ENCODE results near the gene MRPL38. TPM values are rescaled to one million over a fixed set of nuclear protein-coding genes. Genes with fewer than 3 reads are reported as not detected.

The MRPL38 gene
- polyA plus RNA-seq, 1 of the 3 experiments (the other 2 are of a cell fraction): 93.9 TPM

- Histone ChIP-seq H3K9me3 (no peaks in the 10 kb centered on the region), H3K79me2 (ENCODE audit: insufficient read depth) (peaks cover 29% of the 10 kb centered on the region), H3K9ac (peak overlapping the region; percentile 70), H3F3A (replicated peaks; ENCODE audit: insufficient read depth) (peaks cover 15% of the 10 kb centered on the region), H3K4me2 (peak overlapping the region; percentile 81), H3K27me3 (ENCODE audit: insufficient read depth) (no peaks in the 10 kb centered on the region), H3K4me3 (ENCODE audit: low read depth in 2 of 2, low read length in 1 of 2) (peak overlapping the region; percentile 72 to 83), H3K9me2 (no peaks in the 10 kb centered on the region), H3K36me3 (replicated peaks in 1 of 2; ENCODE audit: control insufficient read depth in 1 of 2, insufficient read depth in 2 of 2, low read length in 1 of 2) (peaks cover 15 to 22% of the 10 kb centered on the region in 2 experiments), H3K27ac (ENCODE audit: low read depth in 2 of 2, low read length in 1 of 2) (peak overlapping the region; percentile 66 to 86), H3K4me1 (ENCODE audit: control insufficient read depth in 1 of 2, insufficient read depth in 2 of 2, low read depth in 1 of 2, low read length in 1 of 2) (peaks cover 12 to 19% of the 10 kb centered on the region in 2 experiments; a peak in 3 of 4 replicates), H4K20me1 (ENCODE audit: insufficient read depth) (no peaks in the 10 kb centered on the region; the same call in 1 of the 2 replicates), H2AFZ (ENCODE audit: low read depth) (no peak overlapping the region)
- 11% methylated on average over 7 of the region's 7 CpGs for WGBS (ENCODE audit: low lambda C conversion rate)
- ChIA-PET CTCF (interaction anchor here (0.6 to 6.9 kb wide), 19 partner anchors 8 to 597 kb away, joined by 3 to 79 read pairs (median 8); partner anchors contain the start of genes MRPL38, TRIM47, TRIM65 and UNC13D), POLR2A (interaction anchor here (1.2 to 2.4 kb wide), 5 partner anchors 9 to 74 kb away, joined by 3 to 31 read pairs (median 10); partner anchors contain the start of gene UNC13D)
- DNase-seq: no peak
- TF ChIP-seq CHD2 (IDR thresholded peaks at IDR 0.05; ENCODE audit: low read length, partially characterized antibody) (no peak), TEAD4 (IDR thresholded peaks at IDR 0.05; ENCODE audit: borderline replicate concordance, insufficient read depth) (no peak), RFX5 (IDR thresholded peaks at IDR 0.05; ENCODE audit: low read length) (no peak), GATA2 (CRISPR knock-in tag; IDR thresholded peaks at IDR 0.05) (no peak), RAD21 (IDR thresholded peaks at IDR 0.05; ENCODE audit: low read length) (no peak), TCF12 (IDR thresholded peaks at IDR 0.05) (no peak), GABPA (IDR thresholded peaks at IDR 0.05; ENCODE audit: low read depth) (no peak), RCOR1 (IDR thresholded peaks at IDR 0.05; ENCODE audit: low read length) (no peak), ZBTB33 (IDR thresholded peaks at IDR 0.05; ENCODE audit: borderline replicate concordance, low read depth) (no peak), USF1 (IDR thresholded peaks at IDR 0.05; ENCODE audit: borderline replicate concordance, low read depth) (no peak), POLR2AphosphoS5 (IDR thresholded peaks at IDR 0.05; ENCODE audit: low read depth, low read length) (no peak), FOSL2 (IDR thresholded peaks at IDR 0.05; ENCODE audit: borderline replicate concordance, low read depth) (peak; percentile 87), SMC3 (IDR thresholded peaks at IDR 0.05; ENCODE audit: low read depth, low read length) (no peak), MAX (IDR thresholded peaks at IDR 0.05; ENCODE audit: low read depth) (peak; percentile 78), IRF3 (IDR thresholded peaks at IDR 0.05; ENCODE audit: low read depth, low read length) (no peak), NRF1 (IDR thresholded peaks at IDR 0.05; ENCODE audit: low read depth, low read length) (no peak), MEF2A (IDR thresholded peaks at IDR 0.05; ENCODE audit: borderline replicate concordance, low read depth) (no peak), SIN3A (IDR thresholded peaks at IDR 0.05; ENCODE audit: borderline replicate concordance, low read depth, low read length) (no peak), TAF1 (IDR thresholded peaks at IDR 0.05; ENCODE audit: borderline replicate concordance, low read depth, low read length) (no peak), FOXJ3 (CRISPR knock-in tag; IDR thresholded peaks at IDR 0.05) (no peak), EZH2phosphoT487 (IDR thresholded peaks at IDR 0.05; ENCODE audit: borderline replicate concordance, low read depth) (no peak), FOXM1 (IDR thresholded peaks at IDR 0.05; ENCODE audit: low read depth) (no peak), YY1 (IDR thresholded peaks at IDR 0.05; ENCODE audit: low read depth) (no peak)
- TF ChIP-seq, protein P1, sequence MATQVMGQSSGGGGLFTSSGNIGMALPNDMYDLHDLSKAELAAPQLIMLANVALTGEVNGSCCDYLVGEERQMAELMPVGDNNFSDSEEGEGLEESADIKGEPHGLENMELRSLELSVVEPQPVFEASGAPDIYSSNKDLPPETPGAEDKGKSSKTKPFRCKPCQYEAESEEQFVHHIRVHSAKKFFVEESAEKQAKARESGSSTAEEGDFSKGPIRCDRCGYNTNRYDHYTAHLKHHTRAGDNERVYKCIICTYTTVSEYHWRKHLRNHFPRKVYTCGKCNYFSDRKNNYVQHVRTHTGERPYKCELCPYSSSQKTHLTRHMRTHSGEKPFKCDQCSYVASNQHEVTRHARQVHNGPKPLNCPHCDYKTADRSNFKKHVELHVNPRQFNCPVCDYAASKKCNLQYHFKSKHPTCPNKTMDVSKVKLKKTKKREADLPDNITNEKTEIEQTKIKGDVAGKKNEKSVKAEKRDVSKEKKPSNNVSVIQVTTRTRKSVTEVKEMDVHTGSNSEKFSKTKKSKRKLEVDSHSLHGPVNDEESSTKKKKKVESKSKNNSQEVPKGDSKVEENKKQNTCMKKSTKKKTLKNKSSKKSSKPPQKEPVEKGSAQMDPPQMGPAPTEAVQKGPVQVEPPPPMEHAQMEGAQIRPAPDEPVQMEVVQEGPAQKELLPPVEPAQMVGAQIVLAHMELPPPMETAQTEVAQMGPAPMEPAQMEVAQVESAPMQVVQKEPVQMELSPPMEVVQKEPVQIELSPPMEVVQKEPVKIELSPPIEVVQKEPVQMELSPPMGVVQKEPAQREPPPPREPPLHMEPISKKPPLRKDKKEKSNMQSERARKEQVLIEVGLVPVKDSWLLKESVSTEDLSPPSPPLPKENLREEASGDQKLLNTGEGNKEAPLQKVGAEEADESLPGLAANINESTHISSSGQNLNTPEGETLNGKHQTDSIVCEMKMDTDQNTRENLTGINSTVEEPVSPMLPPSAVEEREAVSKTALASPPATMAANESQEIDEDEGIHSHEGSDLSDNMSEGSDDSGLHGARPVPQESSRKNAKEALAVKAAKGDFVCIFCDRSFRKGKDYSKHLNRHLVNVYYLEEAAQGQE (IDR thresholded peaks at IDR 0.05; ENCODE audit: low read depth, low read length): 0 out of 2 replicates have a peak, but pooled peaks have one; percentile 19
Measured at GRCh38 chr17:75854101-75854748, 50.5 kb downstream of the MRPL38 start.
